Measurements from ENCODE around the gene INTS7. TPM values are rescaled to one million over a fixed set of nuclear protein-coding genes. Genes with fewer than 3 reads are reported as not detected.

The INTS7 gene
- total RNA-seq, 1 experiment from 2014 or later: 35.5 TPM

DNA sequence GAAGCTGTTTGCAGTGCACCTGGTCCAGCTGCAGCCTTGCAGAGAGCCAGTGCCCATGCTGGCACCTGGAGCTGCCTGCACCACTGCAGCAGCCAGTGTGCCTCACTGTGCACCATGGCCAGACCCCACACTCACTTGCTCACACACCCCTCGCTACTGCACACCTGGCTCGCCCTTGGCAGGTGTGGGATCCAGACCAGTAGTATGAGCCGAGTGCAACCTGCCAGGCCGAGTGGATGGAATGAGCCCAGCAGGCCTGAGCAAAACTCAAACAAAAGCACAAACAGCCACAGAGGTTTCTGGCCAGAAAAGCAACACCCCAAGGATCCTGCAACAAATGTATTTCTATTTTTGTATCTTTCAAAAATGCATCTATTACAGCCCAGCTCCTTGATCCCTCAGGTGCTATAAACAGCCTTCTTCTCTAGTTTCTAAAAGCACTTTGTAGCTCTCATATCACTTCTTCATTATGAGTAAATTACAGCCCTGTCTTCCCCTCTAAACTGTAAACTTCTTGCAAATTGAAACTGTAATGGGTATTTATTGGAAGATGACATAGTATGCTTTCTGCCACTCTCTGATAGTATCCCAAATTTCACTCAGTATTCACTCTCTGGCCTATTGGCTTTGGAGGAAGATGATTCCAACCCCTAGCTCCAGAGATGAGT, 132.6 kb downstream of the INTS7 start:
- ATAC-seq (no peak), DNase-seq (ENCODE audit: low read depth, low spot score) (no peak)
- ChIA-PET POLR2A (interaction anchor here (0.6 kb wide), 1 partner anchor 371 kb away, joined by 8 read pairs; no protein-coding TSS in a partner anchor), CTCF (no interaction called here)
- Histone ChIP-seq H3K27ac (ENCODE audit: low read length) (no peak overlapping the region), H3K27me3 (ENCODE audit: control insufficient read depth, insufficient read depth, low read length) (no peaks in the 10 kb centered on the region), H3K4me3 (ENCODE audit: low read depth in 2 of 2, low read length in 2 of 2) (no peak overlapping the region), H3K9me3 (ENCODE audit: control insufficient read depth, insufficient read depth, low read depth, low read length) (no peaks in the 10 kb centered on the region), H3K36me3 (ENCODE audit: control insufficient read depth, insufficient read depth, low read length) (no peaks in the 10 kb centered on the region), H3K4me1 (ENCODE audit: control insufficient read depth, insufficient read depth, low read length) (no peaks in the 10 kb centered on the region)
- in situ Hi-C loops (cut with HindIII; ENCODE audit: low pct_unique_long_range_greater_than_20kb, low sequenced_read_pairs) (no loop called here), intact Hi-C loops (cut with micrococcal nuclease; ENCODE audit: unreplicated experiment) (no loop called here)
- TF ChIP-seq, protein P1, sequence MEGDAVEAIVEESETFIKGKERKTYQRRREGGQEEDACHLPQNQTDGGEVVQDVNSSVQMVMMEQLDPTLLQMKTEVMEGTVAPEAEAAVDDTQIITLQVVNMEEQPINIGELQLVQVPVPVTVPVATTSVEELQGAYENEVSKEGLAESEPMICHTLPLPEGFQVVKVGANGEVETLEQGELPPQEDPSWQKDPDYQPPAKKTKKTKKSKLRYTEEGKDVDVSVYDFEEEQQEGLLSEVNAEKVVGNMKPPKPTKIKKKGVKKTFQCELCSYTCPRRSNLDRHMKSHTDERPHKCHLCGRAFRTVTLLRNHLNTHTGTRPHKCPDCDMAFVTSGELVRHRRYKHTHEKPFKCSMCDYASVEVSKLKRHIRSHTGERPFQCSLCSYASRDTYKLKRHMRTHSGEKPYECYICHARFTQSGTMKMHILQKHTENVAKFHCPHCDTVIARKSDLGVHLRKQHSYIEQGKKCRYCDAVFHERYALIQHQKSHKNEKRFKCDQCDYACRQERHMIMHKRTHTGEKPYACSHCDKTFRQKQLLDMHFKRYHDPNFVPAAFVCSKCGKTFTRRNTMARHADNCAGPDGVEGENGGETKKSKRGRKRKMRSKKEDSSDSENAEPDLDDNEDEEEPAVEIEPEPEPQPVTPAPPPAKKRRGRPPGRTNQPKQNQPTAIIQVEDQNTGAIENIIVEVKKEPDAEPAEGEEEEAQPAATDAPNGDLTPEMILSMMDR (IDR thresholded peaks at IDR 0.05): no peak
- TF ChIP-seq, protein P2, sequence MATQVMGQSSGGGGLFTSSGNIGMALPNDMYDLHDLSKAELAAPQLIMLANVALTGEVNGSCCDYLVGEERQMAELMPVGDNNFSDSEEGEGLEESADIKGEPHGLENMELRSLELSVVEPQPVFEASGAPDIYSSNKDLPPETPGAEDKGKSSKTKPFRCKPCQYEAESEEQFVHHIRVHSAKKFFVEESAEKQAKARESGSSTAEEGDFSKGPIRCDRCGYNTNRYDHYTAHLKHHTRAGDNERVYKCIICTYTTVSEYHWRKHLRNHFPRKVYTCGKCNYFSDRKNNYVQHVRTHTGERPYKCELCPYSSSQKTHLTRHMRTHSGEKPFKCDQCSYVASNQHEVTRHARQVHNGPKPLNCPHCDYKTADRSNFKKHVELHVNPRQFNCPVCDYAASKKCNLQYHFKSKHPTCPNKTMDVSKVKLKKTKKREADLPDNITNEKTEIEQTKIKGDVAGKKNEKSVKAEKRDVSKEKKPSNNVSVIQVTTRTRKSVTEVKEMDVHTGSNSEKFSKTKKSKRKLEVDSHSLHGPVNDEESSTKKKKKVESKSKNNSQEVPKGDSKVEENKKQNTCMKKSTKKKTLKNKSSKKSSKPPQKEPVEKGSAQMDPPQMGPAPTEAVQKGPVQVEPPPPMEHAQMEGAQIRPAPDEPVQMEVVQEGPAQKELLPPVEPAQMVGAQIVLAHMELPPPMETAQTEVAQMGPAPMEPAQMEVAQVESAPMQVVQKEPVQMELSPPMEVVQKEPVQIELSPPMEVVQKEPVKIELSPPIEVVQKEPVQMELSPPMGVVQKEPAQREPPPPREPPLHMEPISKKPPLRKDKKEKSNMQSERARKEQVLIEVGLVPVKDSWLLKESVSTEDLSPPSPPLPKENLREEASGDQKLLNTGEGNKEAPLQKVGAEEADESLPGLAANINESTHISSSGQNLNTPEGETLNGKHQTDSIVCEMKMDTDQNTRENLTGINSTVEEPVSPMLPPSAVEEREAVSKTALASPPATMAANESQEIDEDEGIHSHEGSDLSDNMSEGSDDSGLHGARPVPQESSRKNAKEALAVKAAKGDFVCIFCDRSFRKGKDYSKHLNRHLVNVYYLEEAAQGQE (IDR thresholded peaks at IDR 0.05; ENCODE audit: insufficient read depth in 1 of 2, low read depth in 2 of 2, low read length in 1 of 2): no peak
- TF ChIP-seq SIN3A (IDR thresholded peaks at IDR 0.05; ENCODE audit: borderline replicate concordance, insufficient read depth, low read depth, low read length): no peak
- TF ChIP-seq TCF7L2 (IDR thresholded peaks at IDR 0.05; ENCODE audit: low read depth, low read length): no peak
- no peak for TF ChIP-seq POLR2AphosphoS5 (IDR thresholded peaks at IDR 0.05; ENCODE audit: low read depth, low read length)
- BruUV-seq (replicated peaks): no TSS peak

DNA sequence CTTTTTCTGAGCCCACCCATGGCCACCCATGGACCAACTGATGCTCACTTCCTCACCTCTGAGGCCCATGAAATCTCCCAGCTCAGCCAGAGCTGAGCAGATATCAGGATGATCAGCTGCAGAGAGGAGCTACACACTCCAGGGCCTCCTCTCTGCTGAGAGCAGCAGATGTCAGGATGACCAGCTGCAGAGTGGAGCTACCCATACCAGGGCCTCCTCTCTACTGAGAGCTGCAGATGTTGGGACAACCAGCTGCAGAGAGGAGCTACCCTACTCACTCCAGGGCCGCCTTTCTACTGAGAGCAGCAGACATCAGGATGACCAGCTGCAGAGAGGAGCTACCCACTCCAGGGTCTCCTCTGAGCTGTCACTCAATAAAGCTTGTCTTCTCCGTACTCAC, 133.4 kb downstream of the INTS7 start:
- intact Hi-C loops (cut with micrococcal nuclease; ENCODE audit: unreplicated experiment) (no loop called here), in situ Hi-C loops (cut with HindIII; ENCODE audit: low pct_unique_long_range_greater_than_20kb, low sequenced_read_pairs) (no loop called here)
- ChIA-PET POLR2A (no interaction called here), CTCF (no interaction called here)
- H3K27me3 ChIP-seq (ENCODE audit: control insufficient read depth, insufficient read depth, low read length): no peaks in the 10 kb centered on the region
- no peak for TF ChIP-seq SIN3A (IDR thresholded peaks at IDR 0.05; ENCODE audit: borderline replicate concordance, insufficient read depth, low read depth, low read length)
- TF ChIP-seq, protein P2 (IDR thresholded peaks at IDR 0.05; ENCODE audit: insufficient read depth in 1 of 2, low read depth in 2 of 2, low read length in 1 of 2): no peak
- TF ChIP-seq TCF7L2 (IDR thresholded peaks at IDR 0.05; ENCODE audit: low read depth, low read length): no peak
- TF ChIP-seq, protein P1 (IDR thresholded peaks at IDR 0.05): no peak
- TF ChIP-seq POLR2AphosphoS5 (IDR thresholded peaks at IDR 0.05; ENCODE audit: low read depth, low read length): no peak
- H3K4me3 ChIP-seq (ENCODE audit: low read depth in 2 of 2, low read length in 2 of 2): no peak overlapping the region
- no peaks in the 10 kb centered on the region for H3K4me1 ChIP-seq (ENCODE audit: control insufficient read depth, insufficient read depth, low read length)
- no TSS peak for BruUV-seq (replicated peaks)
- DNase-seq (ENCODE audit: low read depth, low spot score): no peak
- ATAC-seq: no peak
- no peak overlapping the region for H3K27ac ChIP-seq (ENCODE audit: low read length)
- H3K9me3 ChIP-seq (ENCODE audit: control insufficient read depth, insufficient read depth, low read depth, low read length): no peaks in the 10 kb centered on the region
- H3K36me3 ChIP-seq (ENCODE audit: control insufficient read depth, insufficient read depth, low read length): no peaks in the 10 kb centered on the region
